Kasumi-1 (cell line): ENCODE measurements around the gene CEP162.
"Not testable (repeated sequence)": the region's sequence is repeated elsewhere in the genome, so short reads cannot be mapped to it uniquely, and the experiment has no call there.

Experiments
- DNase-seq, 2 experiments: peaks; one replicate each; lab custom pipeline; 2025; lab: John Stamatoyannopoulos, UW

Gene CEP162

GRCh38 chr6:84227434-84228197 lies at the start of gene CEP162:
CEP162 (minus strand) TSS chr6:84227643; CDS start chr6:84226393, 1,250 bp downstream.
- DNase-seq, result peak; percentile 88 to 91

GRCh38 chr6:84274856-84275255 lies 47.4 kb upstream of the CEP162 start:
- DNase-seq, result no peak

- no peak for DNase-seq
These were observed 45.8 kb upstream of the CEP162 start for GRCh38 chr6:84273048-84273809.

GRCh38 chr6:84272298-84272697 lies 44.9 kb upstream of the CEP162 start:
- no peak for DNase-seq

- no peak for DNase-seq
These were observed 43.7 kb upstream of the CEP162 start for GRCh38 chr6:84271061-84271716.

- no peak for DNase-seq
These were observed 42.7 kb upstream of the CEP162 start for GRCh38 chr6:84269947-84270733.

GRCh38 chr6:84268781-84269180 lies 41.3 kb upstream of the CEP162 start:
- DNase-seq, result no peak

- DNase-seq, result no peak
These were observed 36.1 kb upstream of the CEP162 start for GRCh38 chr6:84263557-84263956.

- no peak for DNase-seq
These were observed 33.5 kb upstream of the CEP162 start for GRCh38 chr6:84260926-84261325.

- no peak for DNase-seq
These were observed 32.8 kb upstream of the CEP162 start for GRCh38 chr6:84260196-84260595.

GRCh38 chr6:84258866-84259265 lies 31.4 kb upstream of the CEP162 start:
- DNase-seq, result no peak

- no peak for DNase-seq
These were observed 30.8 kb upstream of the CEP162 start for GRCh38 chr6:84258268-84258667.

GRCh38 chr6:84255641-84256040 lies 28.2 kb upstream of the CEP162 start:
- no peak for DNase-seq

- no peak for DNase-seq
These were observed 25.9 kb upstream of the CEP162 start for GRCh38 chr6:84253380-84253779.

GRCh38 chr6:84251891-84252539 lies 24.6 kb upstream of the CEP162 start:
- no peak for DNase-seq

GRCh38 chr6:84249724-84250123 lies 22.3 kb upstream of the CEP162 start:
- DNase-seq, result no peak

GRCh38 chr6:84244416-84245081 lies 17.1 kb upstream of the CEP162 start:
- not testable (repeated sequence) for DNase-seq

GRCh38 chr6:84243240-84243639 lies 15.8 kb upstream of the CEP162 start:
- peak in 1 of 2 experiments; percentile 1 for DNase-seq

GRCh38 chr6:84242265-84242664 lies 14.8 kb upstream of the CEP162 start:
- no peak for DNase-seq

- no peak for DNase-seq
These were observed 728 bp upstream of the CEP162 start for GRCh38 chr6:84228198-84228543.

GRCh38 chr6:84227044-84227433 lies 404 bp downstream of the CEP162 start:
- no peak for DNase-seq
